GM10266 (cell line): ENCODE results near the gene SLC25A5.

ENCODE experiments used
- DNase-seq: peaks from one replicate; pipeline ENCODE4 v3.0.0; 2012; ENCODE audit errors: extremely low spot score
- CTCF ChIP-seq: IDR thresholded peaks from 2 replicates; pipeline ENCODE4 v1.5.1; 2012; ENCODE audit warnings: mild to moderate bottlenecking, low read depth; ENCODE audit not compliant: control insufficient read depth, insufficient read depth; ENCODE audit errors: missing control alignments

The SLC25A5 gene

GRCh38 chrX:119475389-119476101, 7.3 kb downstream of the SLC25A5 start:
- DNase-seq, result no peak

GRCh38 chrX:119477812-119478232, 9.6 kb downstream of the SLC25A5 start:
- no peak for TF ChIP-seq CTCF
- no peak for DNase-seq

More at GRCh38 chrX:119475389-119476101, 7.3 kb downstream of the SLC25A5 start:
- no peak for TF ChIP-seq CTCF

GRCh38 chrX:119478504-119478903, 10.3 kb downstream of the SLC25A5 start:
- TF ChIP-seq CTCF, result no peak
- DNase-seq, result no peak

- no peak for DNase-seq
- TF ChIP-seq CTCF, result no peak
Observed at GRCh38 chrX:119479845-119480244, 11.6 kb downstream of the SLC25A5 start.

GRCh38 chrX:119481323-119481801, 13.1 kb downstream of the SLC25A5 start:
- TF ChIP-seq CTCF, result no peak
- DNase-seq, result no peak

GRCh38 chrX:119482041-119482440, 13.8 kb downstream of the SLC25A5 start:
- TF ChIP-seq CTCF, result no peak
- DNase-seq, result no peak
